ENCODE data around the gene MTA1. TPM values are rescaled to one million over a fixed set of nuclear protein-coding genes. Genes with fewer than 3 reads are reported as not detected.

Gene MTA1
- total RNA-seq, 1 donor from 2014 or later = 129 TPM

DNA sequence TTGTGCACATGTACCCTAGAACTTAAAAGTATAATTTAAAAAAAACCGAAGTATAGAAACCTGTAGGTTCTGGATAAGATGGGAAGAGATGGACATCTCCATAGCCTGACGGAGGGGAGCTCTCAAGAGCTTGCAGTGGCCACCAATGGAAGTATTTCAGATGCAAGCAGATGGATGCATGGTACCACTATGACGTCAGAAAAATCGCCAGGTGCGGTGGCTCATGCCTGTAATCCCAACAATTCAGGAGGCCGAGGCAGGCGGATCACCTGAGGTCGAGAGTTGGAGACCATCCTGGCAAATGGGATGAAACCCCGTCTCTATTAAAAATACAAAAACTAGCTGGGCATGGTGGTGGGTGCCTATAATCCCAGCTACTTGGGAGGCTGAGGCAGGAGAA lies 17.9 kb upstream of the MTA1 start:
- intact Hi-C loops (cut with micrococcal nuclease) = no loop called here

DNA sequence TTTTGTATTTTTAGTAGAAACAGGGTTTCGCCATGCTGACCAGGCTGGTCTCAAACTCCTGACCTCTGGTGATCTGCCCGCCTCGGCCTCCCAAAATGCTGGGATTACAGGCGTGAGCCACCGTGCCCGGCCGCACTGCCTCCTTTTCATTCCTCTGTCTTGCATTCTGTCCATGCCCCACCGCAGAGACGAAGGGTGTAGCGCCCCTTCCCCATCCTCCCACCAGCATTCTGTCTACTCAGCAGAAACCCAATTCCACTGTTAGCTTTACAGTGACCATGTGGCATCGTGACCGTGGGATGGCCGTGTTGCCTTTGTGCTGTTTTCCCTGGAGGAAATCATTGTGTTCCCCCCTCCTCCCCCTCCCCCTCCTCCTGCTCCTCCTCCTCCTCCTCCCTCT lies 11.0 kb upstream of the MTA1 start:
- intact Hi-C loops (cut with micrococcal nuclease) = no loop called here

DNA sequence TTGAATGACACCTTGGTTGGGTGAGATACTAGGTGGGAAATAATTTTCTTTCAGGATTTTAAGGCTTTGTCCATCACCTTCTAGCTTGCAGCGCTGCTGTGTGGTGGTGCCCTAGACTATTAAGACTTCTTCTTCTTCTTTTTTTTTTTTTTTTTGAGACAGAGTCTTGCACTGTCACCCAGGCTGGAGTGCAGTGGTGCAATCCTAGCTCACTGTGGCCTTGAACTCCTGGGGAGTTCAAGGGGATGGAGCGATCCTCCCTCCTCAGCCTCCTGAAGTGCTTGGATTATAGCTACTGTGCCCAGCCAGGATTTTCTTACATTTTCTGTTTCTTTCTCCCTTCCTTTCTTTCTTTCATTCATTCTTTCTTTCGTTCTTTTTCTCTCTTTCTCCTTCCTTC lies 10.3 kb upstream of the MTA1 start:
- intact Hi-C loops (cut with micrococcal nuclease) = no loop called here

DNA sequence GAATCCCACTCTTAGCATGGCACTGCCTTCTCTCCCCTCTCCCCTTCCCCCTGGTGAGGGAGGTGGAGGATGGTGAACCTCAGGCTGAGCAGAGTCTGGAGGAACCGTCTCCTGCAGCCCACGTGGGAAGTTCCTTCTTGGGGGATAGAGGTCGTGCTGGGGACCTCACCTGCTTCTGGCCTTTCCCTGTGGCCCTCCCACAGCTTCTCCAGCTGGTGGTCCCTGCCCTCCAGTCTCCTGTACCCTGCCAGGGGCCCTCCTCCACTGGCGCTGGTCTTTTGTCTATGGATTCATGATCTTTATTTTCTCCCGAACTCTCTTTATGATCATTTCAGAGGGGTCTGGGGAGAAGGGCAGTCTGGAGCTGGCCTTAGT lies 9.0 kb upstream of the MTA1 start:
- intact Hi-C loops (cut with micrococcal nuclease) = no loop called here

DNA sequence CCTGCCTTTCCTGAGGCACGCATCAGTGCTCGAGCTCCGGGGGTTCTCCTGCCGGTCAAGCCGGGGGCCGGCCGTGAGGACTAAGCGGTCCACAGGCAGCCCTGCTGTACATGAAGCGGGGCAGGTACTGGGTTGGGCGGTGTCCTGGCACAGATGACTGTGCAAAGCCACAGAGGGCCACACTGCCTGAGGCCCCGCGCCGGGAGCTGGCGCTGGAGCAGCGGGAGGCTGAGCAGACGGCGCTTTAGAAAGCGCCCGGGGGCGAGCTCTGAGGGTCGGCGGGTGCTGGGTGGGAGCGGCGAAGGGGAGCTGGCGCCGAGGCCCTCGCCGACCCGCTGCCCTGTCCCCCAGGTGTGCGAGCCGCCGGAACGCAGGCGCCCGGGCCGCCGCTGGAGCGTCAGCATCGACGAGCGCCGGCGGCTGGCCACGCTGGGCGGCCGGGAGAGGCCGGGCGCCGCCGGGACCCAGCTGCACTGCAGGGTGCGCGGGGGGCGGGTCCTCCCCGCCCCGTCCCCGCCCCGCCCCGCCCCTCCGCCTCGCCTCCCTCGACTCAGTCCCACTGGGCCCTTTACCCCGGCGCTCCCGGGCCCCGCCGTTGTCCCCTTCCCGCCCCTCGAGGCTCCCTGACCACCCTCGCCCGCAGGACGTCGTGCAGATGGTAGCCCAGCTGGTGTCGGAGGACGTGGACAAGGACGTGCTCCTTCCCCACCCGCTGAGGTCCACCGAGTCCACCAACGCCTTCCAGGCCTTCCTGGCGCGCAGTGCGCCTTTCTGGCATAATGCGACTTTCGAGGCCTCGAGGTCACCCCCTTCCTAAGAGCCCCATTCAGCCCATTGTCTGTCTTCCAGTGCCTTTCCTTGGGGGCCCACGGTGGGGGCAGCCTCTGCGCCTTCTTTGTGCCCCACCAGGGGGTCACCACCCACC lies 8.3 kb upstream of the MTA1 start:
- intact Hi-C loops (cut with micrococcal nuclease) = no loop called here

DNA sequence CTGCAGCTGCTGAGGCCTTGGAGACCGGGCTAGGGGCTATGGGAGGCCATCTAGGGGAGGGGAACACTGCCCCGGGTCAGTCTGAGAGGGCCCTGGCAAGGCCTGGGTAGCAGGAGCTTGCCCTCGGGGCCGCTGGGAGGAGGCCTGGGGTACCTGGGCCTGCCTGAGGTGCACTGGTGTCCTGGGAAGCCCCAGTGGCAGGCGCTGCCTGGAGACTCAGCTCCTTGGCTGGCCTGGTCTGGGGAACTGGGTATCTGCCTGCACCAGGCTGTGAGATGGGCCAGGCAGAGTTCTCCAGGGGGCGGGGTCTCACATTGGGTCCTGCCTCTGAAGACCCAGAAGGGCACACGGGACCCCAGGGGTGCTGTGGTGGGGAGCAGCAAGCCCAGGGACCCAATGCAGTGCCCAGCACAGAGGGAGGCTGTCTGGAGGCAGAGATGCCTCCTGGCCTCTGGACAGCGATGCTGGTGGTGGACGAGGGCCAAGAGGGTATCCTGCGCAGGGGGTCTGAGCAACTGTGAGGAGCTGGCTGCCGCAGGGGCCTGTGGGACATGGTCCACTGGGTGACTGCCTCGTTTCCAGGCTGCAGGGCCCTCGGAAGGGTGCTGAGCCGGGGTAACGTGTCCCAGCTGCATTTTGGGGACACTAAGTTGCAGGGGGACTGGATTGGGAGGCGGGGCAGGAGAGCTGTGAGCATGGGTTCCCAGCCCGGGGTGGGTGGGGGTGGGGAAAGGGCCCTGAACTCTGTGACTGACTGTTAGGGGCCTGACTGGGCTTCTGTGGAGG lies 7.4 kb upstream of the MTA1 start:
- intact Hi-C loops (cut with micrococcal nuclease) = no loop called here

DNA sequence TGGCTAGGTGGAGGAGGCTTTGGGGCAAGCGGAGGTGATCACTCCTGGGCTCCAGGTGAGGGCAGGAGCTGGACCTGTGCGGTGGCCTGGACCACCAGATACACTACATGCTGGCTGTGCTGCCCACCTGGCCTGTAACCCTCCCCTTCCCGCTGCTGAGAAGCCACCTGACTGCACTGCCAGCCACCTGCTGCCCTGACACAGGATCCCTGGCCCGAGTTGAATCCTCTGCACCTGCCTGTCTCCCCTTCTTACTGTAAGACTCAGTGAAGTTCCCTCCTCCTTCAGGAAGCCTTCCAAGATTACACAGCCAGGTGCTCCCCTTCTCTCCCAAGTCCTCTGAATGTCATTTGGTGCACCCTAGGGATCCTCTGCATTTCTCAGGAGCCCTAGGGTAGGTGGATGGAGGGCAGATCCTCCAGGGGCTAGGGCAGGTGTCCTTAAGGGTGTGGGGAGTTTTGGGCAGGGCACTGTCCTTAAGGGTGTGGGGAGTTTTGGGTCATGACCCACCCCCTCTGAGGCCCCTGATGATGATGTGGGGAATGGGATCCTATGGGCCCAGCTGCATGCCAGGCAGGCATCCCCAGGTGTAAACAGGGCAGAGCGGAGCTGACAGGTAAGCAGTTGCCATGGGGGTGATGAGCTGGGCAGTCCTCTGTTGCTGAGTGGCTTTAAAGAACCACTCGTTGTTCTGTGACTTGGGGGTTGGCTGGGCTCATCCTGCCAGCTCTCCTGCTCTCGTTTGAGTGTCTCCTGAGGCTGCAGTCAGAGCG lies 6.7 kb upstream of the MTA1 start:
- intact Hi-C loops (cut with micrococcal nuclease) = no loop called here

DNA sequence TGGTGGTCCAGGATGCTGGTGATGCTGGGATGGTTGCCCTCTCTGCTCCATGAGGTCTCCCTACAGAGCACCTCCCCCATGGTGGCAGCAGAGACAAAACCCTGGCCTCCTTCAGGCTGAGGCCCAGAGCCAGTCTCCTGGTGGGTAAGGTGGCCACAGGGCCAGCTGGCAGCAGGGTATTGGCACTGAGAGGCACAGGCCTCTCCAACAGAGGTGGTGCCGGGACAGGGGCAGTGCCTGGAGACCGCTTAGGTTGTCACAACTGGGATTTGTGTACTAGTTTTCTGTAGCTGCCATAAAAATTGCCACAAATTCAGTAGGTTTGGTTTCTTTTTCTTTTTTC lies 6.1 kb upstream of the MTA1 start:
- intact Hi-C loops (cut with micrococcal nuclease) = no loop called here

DNA sequence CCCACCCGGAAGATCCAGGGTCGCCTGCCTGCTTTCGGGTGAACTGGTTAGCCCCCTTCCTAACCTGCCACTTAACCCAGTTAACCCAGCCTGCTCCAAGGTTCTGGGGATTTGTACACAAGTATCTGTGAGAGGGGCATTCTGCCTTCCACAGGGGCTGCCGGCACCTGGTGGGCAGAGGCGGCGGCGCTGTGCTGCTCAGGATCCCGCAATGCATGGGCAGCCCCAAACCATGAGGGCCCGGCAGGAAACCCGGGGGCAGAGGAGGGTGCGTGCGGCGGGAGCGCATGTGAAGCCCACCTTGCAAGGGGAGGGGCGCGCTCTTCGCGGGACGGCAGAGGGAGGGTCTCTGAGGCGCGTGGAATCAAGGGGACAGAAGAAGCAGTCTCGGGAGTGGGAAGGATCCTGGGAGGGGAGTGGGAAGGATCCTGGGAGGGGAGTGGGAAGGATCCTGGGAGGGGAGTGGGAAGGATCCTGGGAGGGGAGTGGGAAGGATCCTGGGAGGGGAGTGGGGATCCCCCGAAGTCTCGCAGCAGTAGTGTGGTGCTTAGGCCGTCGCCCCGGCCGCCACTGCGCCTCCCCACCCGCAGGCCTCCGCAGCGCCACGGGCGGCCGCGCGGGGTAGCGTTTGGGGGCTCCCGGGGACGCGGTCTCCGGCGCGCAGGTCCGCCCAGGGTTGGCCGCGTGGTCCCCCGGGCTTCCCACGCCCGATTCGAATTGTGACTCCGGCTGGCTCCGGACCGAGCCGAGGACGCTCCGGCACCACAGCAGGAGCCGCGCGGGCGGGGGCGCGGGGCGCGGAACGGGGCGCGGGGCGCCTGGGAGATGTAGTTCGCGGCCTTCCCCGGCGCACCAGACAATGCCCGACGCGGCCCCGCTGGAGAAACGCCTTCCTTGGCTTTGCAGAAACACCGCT lies 4.9 kb upstream of the MTA1 start:
- intact Hi-C loops (cut with micrococcal nuclease) = loop anchor here (2.0 kb wide), 1 partner anchor 44 kb away; no protein-coding TSS in a partner anchor

DNA sequence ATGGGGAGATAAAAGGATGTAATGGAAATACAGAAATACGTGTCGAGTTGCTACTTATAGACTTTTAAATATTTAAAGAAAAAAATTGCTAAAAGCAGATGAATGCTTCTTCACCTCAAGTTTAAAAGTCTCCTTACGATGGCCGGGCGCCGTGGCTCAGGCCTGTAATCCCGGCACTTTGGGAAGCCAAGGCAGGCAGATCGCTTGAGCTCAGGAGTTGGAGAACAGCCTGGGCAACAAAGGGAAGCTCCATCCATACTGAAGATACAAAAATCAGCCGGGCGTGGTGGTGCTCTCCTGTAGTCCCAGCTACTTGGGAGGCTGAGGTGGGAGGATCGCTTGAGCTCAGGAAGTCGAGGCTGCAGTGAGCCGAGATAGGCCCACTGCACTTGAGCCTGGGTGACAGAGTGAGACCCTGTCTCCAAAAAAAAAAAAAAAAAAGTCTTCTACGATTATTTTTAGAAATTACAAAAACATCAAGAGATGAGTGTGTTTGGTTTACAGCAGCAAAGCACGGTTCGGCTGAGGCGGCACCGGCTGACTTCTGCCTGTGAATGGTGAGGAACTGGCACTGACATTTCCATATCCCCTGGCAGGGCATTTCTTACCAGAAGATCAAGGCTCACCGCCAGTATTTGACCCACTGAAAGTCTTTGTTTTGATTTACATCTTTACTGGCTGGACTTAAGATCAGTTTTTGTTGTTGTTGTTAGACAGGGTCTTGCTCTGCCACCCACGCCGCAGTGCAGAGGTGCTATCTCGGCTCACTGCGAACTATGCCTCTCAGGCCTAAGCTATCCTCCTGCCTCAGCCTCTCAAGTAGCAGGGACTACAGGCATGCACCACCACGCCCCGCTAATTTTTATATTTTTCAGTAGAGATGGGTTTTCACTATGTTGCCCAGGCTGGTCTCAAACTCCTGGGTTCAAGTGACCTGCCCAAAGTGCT lies 3.9 kb upstream of the MTA1 start:
- intact Hi-C loops (cut with micrococcal nuclease) = loop anchor here (2.0 kb wide), 1 partner anchor 45 kb away; no protein-coding TSS in a partner anchor

DNA sequence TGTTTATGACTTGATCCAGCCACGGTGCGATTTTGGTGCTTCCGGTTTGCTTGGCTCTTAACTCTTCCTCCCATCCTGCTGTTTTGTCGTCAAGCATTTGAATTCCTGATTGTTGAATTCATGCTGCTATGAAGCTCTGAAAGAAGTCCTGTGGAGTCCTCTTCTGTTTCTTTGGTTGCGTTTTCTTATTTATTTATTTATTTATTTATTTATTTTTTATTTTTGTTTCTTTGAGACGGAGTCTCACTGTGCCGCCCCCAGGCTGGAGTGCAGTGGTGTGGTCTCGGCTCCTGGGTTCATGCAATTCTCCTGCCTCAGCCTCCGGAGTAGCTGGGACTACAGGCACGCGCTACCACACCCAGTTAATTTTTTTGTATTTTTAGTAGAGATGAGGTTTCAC lies 3.0 kb upstream of the MTA1 start:
- intact Hi-C loops (cut with micrococcal nuclease) = no loop called here

DNA sequence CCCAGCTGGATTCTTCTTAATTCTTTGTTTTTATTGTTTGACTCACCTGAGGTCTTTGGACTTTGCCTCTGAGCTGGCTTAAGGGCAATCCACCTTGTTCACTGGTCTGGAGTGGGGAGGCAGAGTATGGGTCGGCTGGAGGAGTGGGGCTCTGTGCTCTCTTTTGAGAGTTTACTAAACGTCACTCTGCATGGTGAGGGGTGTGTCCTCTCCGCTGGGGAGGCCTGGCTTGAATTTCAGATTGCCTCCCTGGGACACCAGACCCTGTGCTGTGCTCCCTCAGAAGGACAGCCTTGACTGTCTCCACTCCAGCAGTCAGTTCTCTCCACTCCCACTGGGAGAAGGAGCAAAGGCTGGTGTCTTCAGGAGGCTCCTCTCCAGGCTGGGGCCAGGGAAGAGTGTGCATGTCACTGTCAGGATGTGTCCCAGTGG lies 1.9 kb upstream of the MTA1 start:
- intact Hi-C loops (cut with micrococcal nuclease) = loop anchor here (2.0 kb wide), 1 partner anchor 73 kb away; the partner anchor contains the start of gene TEDC1

DNA sequence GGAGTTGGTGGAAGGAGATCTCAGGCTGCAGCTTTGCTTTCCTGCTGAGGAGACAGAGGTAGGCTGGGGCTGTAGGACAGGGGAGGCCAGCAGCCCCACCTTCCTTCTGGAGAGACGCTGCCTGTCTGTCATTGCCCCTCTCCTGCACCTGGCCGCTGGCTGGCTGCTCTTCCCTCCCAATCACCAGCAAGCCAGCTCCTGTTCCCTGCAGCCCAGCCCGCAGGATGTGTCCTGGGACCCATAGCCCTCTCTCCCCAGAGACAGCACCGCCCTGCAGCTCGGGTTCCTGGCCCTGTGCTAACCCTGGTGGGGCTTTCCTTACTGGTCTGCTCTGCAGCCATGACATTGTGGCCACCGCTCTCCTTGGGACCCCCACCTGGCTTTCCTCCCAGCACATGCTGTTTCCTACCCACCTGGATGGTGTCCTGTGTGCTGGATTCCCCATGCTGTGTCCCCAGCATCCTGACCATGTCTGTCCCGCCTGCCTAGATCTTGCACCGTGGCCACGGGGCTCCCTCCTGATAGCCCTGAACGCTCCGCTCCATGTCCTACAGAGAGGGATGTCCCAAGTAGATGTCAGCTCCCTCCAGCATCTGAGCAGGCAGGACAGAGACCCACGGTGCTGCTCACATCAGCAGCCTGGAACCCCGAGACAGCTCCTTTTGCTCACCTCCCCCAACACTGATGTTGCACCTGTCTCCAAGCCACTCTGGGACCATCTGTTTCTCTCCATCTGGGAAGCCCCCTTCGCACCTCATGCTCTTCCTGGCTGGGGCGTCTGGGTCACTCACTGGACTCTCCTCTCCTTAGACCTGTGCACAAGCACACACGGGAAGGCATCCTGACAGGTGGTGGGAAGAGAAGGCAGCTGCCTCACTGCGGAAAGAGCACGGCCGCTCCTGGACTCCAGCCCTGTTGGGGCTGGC lies 1.1 kb upstream of the MTA1 start:
- intact Hi-C loops (cut with micrococcal nuclease) = loop anchor here (2.0 kb wide), 1 partner anchor 72 kb away; the partner anchor contains the start of gene TEDC1

DNA sequence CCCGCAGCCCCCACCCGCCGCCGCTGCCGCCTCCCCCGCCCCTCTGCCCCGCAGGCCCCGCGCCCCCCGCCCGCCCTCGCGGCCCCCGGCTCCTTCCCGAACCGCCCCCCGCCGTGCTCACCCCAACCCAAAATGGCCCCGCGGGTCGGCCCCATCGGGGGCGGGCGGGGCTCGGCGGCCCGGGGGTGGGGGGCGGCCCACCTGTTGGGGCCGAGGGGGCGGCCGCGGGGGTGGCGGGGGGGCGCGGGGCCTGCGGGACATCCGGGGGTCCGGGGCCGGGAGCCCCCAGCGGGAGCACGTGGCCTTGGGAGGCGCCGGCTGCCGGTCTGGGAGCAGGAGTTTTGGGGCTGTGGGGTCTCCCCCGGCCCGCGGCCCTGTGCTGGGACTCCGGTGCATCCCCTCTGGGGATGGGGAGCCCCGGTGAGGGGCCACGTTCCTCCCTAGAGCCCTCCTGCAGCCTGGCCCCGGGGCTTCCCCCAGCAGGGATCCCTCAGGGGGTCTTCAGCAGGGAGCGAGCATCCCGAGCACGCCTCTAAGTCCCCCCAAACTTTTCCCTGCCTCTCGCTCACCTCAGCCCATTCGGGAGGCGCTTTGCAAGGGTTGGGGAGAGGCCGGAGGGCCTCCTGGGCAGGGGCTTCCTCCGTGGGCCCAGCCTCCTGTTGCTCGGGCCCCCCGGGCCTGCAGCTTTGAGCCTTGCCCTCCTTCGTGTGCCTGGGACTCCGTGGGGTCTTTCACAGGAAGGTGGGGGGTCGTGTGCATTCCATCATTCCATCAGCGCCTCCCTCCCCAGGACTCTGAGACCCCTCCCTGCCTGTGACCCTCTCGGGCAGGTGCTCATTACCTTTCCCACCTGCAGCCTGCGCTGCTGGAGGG lies 710 bp downstream of the MTA1 start:
- intact Hi-C loops (cut with micrococcal nuclease) = no loop called here

DNA sequence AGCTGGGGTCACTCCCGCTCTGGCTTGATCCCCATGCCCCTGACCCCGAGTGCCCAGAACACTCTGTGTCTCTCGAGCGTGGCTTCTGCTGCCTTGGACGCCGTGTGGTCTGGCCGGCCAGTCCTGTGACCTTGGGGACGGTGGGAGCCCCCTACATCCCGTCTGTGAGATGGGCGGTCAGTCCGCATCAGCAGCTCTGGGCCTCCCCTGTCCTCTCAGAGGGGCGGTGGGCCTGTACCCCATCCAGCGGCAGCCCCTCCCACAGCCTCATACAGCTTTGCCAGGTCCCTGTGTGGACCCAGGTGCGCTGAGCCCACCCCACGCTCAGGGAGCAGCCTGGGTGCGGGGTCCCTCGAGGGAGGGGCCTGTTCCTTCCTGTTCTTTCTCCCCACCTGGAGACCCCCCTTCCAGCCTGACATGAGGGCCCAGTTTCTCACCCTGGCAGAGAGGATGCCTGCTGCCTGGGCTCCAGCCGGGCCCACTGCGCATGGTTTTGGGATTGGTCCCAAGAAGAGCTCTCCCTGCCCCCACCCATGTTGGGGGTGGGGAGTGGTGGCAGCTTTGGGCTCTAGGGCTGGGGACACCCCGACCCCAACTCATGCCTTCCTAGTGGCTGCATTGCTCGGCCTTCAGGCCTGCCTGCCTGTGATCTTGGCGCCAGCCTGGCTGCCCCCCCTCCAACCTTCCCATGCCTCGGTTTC lies 1.5 kb downstream of the MTA1 start:
- intact Hi-C loops (cut with micrococcal nuclease) = no loop called here

DNA sequence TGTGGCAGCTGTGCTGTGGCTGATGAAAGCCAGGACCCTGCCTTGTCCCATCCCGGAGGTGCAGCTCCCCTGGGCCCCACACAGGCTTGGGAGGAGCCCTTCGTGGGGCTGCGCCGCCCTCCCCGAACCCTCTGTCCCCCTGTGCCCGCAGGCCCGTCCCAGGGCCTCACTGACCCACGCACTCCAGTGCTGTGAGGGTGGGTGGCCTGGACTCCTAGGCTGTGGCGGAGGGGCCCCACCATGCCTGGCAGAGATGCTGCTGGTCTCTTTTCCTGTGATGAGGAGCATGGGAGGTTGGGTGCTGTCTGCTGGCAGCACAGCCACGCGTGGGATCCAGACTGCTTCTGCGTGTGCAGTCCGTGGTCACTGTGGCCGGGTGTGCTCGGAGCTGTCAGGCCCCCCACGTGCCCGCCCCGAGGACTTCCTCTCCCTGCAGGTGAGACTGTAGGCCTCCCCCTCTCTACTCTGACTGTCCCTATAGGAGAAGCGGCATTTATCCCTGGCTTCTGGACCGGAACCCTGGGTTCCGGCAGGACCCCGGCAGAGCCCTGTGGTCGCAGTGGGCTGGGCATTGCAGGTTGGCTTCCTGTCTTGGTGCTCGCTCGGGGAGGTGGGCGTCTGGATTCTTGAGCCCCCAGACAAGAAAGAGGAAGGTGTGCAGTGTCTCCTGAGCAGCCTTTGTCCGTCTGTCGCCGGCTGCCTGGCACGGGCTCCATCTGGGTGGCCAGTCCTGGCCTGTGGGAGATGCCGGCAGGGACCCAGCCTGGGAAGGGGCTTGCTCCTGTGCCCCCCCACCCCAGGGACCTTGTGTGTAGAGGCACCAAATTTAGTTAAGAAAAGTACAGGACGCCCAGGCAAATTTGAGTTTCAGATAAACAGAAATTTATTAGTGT lies 2.3 kb downstream of the MTA1 start:
- intact Hi-C loops (cut with micrococcal nuclease) = no loop called here

Measured in T-helper 2 cell treated with Interferon-gamma antibody and Interleukin-4, amounts not matched to agents 100 ng/mL and 5 ng/mL, for 36 hours (primary cell).